Parietal lobe (tissue), 2 donors: Measurements from ENCODE around the gene CTNNB1. TPM values are rescaled to one million over a fixed set of nuclear protein-coding genes. Genes with fewer than 3 reads are reported as not detected.

Experiments used
- small RNA-seq: library from RNA; depleted of rRNA; stranded (forward); fragments of <200 nt; gene quantifications from one replicate; pipeline ENCODE3, GENCODE V24; 2014; ENCODE audit warnings: low replicate concordance
- total RNA-seq: library from RNA; depleted of rRNA; stranded (reverse); fragments of >200 nt; gene quantifications from one replicate; pipeline ENCODE4 v1.2.3, GENCODE V29; 2014

The CTNNB1 gene
- total RNA-seq = 701 TPM

GRCh38 chr3:41198950-41199865 lies at the start of gene CTNNB1:
Gene CTNNB1, plus strand, starts transcription at chr3:41199505. Its CDS starts 24,564 bp downstream, at chr3:41224069.

Small RNA genes lying within 50 kb of the gene (small RNA-seq; reads per million reads assigned to genes)
- gene MRPS31P1 = not detected
